Smooth muscle cell of the umbilical artery (primary cell): ENCODE data around the gene HMGB4. TPM values are rescaled to one million over a fixed set of nuclear protein-coding genes. Genes with fewer than 3 reads are reported as not detected.

Experiments
- total RNA-seq: library from RNA; depleted of rRNA; stranded (reverse); fragments of >200 nt; gene quantifications from 2 replicates; pipeline ENCODE4 v1.2.3, GENCODE V29; 2014

The HMGB4 gene, protein sequence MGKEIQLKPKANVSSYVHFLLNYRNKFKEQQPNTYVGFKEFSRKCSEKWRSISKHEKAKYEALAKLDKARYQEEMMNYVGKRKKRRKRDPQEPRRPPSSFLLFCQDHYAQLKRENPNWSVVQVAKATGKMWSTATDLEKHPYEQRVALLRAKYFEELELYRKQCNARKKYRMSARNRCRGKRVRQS
- total RNA-seq = not detected in 2 replicates

DNA sequence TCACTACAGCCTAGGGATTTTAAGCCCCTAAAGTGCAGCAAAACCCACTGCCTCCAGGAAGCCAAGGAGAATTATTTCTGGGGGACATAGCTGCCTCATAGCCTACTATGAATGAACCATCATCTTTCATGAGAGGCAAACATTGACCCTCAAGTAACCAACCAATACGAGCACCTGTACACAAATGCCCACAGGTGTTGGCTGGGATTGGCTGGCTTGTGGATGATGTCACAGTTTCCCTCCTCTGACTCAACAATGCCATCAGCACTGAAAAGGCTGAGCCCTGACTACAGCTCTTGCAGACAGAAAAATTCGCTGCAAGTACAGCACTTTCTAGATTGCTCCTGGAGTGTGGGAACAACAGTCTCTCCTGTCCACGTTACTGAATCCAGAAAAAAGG is at the start of gene HMGB4:
Gene HMGB4, plus strand, starts transcription at position 301 of the 400 bp plus-strand sequence. CDS start 113 bp downstream, outside the sequence.

